ENCODE measurements around the gene F2RL3.
"Not testable (repeated sequence)": the region's sequence is repeated elsewhere in the genome, so short reads cannot be mapped to it uniquely, and the experiment has no call there.

The F2RL3 gene

DNA sequence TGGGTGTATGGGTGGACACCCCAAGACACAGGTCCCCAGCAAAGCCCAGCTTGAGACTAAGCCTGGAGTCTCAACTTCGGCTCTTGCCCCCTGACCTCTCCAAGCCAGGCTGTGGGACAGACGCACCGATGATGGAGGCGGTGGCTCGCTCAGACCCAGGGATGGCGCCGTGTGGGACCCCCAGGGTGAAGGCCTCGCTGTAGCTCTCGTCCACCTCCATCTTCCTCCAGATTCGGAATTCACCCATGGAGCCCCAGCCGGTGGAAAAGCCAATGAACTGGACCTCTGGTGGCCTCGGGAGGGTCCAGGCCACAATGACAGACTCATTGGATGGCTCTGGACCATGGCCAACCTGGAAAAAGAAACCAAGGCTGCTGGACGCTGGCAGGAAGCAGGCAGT lies 39.1 kb downstream of the F2RL3 start:
- DNase-seq = no peak

- DNase-seq = no peak
Measured at GRCh38 chr19:16928351-16928750, 39.6 kb downstream of the F2RL3 start.

DNA sequence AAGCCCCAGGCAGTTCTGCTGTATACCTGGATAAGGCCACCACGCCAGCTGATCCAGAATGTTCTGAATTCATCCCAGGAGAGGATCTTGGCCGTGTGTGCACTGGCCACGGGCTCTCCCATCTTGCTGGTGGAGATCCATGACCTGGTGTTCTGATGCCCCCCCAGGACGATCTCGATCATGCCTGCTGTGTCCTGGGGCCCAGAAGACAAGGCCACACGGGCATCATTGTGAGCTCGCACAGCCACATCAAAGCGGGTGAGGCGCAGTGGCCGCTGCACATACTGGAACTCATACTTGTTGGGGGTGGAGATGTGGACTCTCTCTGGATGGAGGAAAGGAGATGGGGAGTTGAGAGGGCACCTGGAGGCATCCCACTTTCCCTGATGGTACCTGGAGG lies 40.1 kb downstream of the F2RL3 start:
- no peak for DNase-seq

DNA sequence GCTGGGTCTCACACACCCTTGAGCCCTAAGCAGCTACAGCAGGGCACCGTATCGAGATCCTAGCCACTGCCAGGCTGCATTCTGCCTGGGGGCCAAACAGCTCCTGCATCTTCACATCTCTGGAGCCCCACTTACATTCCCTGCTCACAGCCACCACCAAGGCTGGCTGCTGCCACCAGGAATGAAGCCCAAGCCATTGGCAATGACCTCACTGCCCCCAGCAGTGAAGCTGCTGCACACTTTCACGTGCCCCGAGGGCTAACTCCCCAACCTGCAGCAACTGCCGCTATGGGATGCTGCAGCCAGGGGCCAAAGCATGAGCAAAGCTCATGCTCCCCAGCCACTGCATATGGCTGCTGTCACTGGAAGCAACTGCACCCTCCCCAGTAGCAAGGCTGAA lies 42.0 kb downstream of the F2RL3 start:
- DNase-seq = no peak

DNA sequence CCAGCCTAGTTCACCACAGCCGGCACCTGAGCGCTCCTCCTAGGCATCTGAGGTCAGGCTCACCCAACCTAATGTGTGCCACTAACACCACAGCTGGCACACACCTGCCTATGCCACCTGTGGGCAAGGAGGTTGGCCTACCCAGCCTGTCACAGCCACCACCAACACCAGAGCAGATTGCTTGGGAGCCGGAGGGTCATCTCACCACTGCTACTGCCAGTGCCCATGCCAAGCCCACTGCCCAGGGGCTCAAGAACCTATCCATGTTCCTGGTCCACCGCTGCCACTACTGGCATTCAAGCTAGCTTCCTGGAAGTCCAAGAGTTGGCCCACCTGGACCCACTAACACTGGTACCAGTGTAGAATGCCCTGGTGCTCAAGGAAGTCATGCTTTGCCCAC lies 42.5 kb downstream of the F2RL3 start:
- no peak for DNase-seq

GRCh38 chr19:16934489-16934888 lies 45.7 kb downstream of the F2RL3 start:
- no peak for DNase-seq

- no peak for DNase-seq
Measured at GRCh38 chr19:16936901-16937300, 48.1 kb downstream of the F2RL3 start.

DNA sequence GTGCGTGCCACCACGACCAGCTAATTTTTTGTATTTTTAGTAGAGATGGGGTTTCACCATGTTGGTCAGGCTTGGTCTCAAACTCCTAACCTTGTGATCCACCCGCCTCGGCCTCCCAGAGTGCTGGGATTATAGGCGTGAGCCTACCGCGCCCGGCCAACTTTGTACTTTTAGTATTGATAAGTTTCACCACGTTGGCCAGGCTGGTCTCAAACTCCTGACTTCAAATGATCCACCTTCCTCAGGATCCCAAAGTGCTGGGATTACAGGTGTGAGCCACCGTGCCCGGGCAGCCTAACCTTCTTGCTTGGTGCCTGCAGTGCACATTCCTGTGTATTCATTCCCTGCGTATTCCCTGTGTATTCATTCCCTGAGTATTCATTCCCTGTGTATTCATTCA lies 49.0 kb downstream of the F2RL3 start:
- DNase-seq = not testable (repeated sequence)

GRCh38 chr19:16938211-16938610 lies 49.4 kb downstream of the F2RL3 start:
- no peak for DNase-seq

DNA sequence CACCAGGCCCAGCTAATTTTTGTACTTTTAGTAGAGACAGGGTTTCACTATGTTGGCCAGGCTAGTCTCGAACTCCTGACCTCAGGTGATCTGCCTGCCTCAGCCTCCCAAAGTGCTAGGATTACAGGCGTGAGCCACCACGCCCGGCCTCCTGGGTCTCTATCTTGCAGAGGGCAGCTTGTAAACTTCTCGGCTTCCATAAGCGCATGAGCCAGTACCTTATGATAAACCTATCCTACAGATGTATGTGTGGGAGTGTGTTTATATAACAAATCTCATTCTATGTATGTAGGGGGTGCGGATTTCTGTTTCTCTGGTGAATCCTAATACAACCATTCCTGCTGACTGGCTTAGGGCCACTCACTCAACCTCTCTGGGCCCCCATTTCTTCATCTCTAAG lies 51.3 kb downstream of the F2RL3 start:
- not testable (repeated sequence) for DNase-seq

DNA sequence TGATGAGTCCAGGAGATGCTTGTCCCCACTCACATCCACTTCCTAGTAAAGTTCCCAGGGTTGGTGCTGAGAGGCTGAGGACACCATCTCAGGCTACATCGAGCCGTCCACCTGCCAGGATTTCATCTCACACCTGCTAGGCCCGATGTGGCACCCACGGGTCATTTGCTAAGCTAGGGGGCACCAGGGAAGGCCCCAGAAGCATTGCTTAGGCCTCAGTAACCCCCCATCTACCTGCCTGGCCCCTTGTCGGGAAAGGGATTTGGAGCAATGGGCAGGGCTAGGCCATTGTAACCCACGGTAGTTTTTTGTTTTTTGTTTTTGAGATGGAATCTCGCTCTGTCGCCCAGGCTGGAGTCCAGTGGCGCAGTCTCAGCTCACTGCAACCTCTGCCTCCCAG lies 51.8 kb downstream of the F2RL3 start:
- no peak for DNase-seq
